Right lobe of liver (tissue), 6 donors: ENCODE data around the gene FGF7. TPM values are rescaled to one million over a fixed set of nuclear protein-coding genes. Genes with fewer than 3 reads are reported as not detected.

Experiments
- ATAC-seq, 4 donors: fragments of 200-7000 bp; cut with Tn5 transposase; one replicate each; pipeline ENCODE4 v1.9.1; 2020; ENCODE audit warnings: mild to moderate bottlenecking in 4 of 4, moderate library complexity in 4 of 4
- DNase-seq, 3 donors: peaks; one replicate each; pipeline ENCODE4 v3.0.0-alpha.2; 2020
- H3K27ac ChIP-seq, 3 donors: fragments of 200-600 bp; one replicate each; pipeline ENCODE4 v1.8.0; 2022
- H3K27me3 ChIP-seq, 2 donors: fragments of 200-600 bp; one replicate each; pipeline ENCODE4 v1.8.0; 2022
- H3K36me3 ChIP-seq, 4 donors: fragments of 200-600 bp; sonication (generic) in 1 of 4; one replicate each; pipeline versions ENCODE4 v1.5.1 to v1.8.0; 2017 to 2022; ENCODE audit warnings: control low read depth in 1 of 4
- H3K4me1 ChIP-seq, 4 donors: fragments of 200-600 bp; sonication (generic) in 1 of 4; one replicate each; pipeline versions ENCODE4 v1.5.1 to v1.8.0; 2017 to 2022; ENCODE audit warnings: control low read depth in 1 of 4
- H3K4me3 ChIP-seq, 3 donors: fragments of 200-600 bp; one replicate each; pipeline ENCODE4 v1.8.0; 2022
- H3K9me3 ChIP-seq, 4 donors: fragments of 200-600 bp; sonication (generic) in 1 of 4; one replicate each; pipeline versions ENCODE4 v1.5.1 to v1.8.0; 2017 to 2022; ENCODE audit warnings: control low read depth in 1 of 4
- POLR2A ChIP-seq: fragments of 450-650 bp; IDR thresholded peaks from one replicate; pipeline ENCODE4 v1.6.1; 2017; ENCODE audit warnings: antibody characterized with exemption, mild to moderate bottlenecking
- WGBS: methylation state at CpG from one replicate; pipeline ENCODE4 v1.1.6; 2018; ENCODE audit warnings: low coverage, low lambda C conversion rate; ENCODE audit not compliant: insufficient coverage; ENCODE audit errors: missing lambda C conversion rate; 5-methylcytosine and 5-hydroxymethylcytosine counted together
- intact Hi-C, 2 donors: fragments of 100-400 bp; cut with DNase I; formaldehyde crosslinking; loops; one replicate each; pipeline versions ENCODE4 v1.11.2 to v1.14.1; 2022
- total RNA-seq, 6 experiments: library from RNA; depleted of rRNA in 2 of 6; stranded (reverse); fragments of >200 nt in 2 of 6; fragmentation: NEBNext Ultra II Directional in 3 of 6; extraction: Animal tissue kit (Norgen Biotek cat#: 25700) in 3 of 6; gene quantifications; one replicate each; pipeline versions ENCODE4 v1.1.0 to v1.2.4, GENCODE V29; 2016 to 2023
- TF ChIP-seq, protein P1 (sequence below), 4 donors: fragments of 200-600 bp in 3 of 4; fragments of 450-650 bp in 1 of 4; IDR thresholded peaks; one replicate each; pipeline versions ENCODE4 v1.5.1 to v1.8.0; 2016 to 2022; ENCODE audit warnings: antibody characterized with exemption in 4 of 4, mild to moderate bottlenecking in 2 of 4
- donor health status: DM: no; HTN: yes; CAD: no.
- donor health status: DM: no; HTN: no; CAD: no.
- donor health status: DM: no; HTN: no; CAD: no.
- donor health status: DM: no; HTN: yes; CAD: no.
- donor health status: DM: no; HTN: yes; CAD: no.

Gene FGF7
- total RNA-seq, 6 experiments from 2014 or later: 0.09 to 1.0 (median 0.36) TPM

DNA sequence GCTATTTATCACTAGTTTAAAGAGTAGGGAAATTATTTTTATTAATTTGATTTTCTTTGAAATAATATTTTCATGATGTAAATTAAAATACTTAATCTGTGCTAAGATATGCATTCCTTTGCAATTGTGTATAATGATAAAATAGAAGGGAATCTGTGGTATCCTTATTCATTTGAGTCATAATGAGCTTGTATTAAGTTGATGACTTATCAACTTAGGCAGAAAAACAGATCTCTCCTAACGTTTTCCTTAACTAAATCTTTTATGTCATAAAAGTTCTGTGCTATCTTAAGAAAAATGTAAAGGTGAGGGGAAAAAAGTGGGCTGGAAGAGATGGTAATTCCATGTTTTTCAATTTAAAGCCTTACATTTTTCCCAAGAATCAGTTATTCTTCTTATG is 1.9 kb downstream of the FGF7 start:
- Histone ChIP-seq H3K9me3 (no peaks in the 10 kb centered on the region), H3K27ac (no peak overlapping the region), H3K36me3 (no peaks in the 10 kb centered on the region), H3K27me3 (no peaks in the 10 kb centered on the region), H3K4me1 (peaks cover 0 to 9% (median 2%) of the 10 kb centered on the region in 4 donors), H3K4me3 (no peak overlapping the region)
- 33% methylated on average over 1 of the region's 1 CpG for WGBS
- ATAC-seq (no peak), DNase-seq (no peak)
- TF ChIP-seq POLR2A: no peak
- intact Hi-C loops: no loop called here

DNA sequence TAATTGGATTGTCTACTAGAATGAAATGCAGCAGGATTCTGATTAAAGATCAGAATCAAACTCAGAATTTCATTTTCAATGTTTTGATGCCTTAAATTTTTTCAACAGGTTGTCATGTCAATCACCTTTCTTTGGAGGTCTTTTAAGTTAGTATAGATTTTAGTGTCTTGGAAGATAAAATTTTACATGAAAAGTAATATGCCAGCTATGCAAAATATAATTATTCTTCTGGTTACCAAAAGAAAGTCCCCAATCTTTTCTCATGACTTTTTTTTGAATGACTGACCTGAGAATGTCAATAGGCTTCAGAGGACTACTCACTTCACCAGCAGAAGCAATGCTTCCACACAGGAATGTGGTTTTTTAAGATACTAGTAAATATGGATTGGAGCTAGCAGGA is 4.3 kb downstream of the FGF7 start:
- TF ChIP-seq, protein P1, sequence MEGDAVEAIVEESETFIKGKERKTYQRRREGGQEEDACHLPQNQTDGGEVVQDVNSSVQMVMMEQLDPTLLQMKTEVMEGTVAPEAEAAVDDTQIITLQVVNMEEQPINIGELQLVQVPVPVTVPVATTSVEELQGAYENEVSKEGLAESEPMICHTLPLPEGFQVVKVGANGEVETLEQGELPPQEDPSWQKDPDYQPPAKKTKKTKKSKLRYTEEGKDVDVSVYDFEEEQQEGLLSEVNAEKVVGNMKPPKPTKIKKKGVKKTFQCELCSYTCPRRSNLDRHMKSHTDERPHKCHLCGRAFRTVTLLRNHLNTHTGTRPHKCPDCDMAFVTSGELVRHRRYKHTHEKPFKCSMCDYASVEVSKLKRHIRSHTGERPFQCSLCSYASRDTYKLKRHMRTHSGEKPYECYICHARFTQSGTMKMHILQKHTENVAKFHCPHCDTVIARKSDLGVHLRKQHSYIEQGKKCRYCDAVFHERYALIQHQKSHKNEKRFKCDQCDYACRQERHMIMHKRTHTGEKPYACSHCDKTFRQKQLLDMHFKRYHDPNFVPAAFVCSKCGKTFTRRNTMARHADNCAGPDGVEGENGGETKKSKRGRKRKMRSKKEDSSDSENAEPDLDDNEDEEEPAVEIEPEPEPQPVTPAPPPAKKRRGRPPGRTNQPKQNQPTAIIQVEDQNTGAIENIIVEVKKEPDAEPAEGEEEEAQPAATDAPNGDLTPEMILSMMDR (IDR thresholded peaks at IDR 0.05): no peak
- TF ChIP-seq POLR2A: no peak
- intact Hi-C loops: no loop called here
- Histone ChIP-seq H3K9me3 (no peaks in the 10 kb centered on the region), H3K4me3 (no peak overlapping the region), H3K27me3 (no peaks in the 10 kb centered on the region), H3K27ac (no peak overlapping the region), H3K4me1 (peaks cover 0 to 9% (median 2%) of the 10 kb centered on the region in 4 donors), H3K36me3 (no peaks in the 10 kb centered on the region)
- DNase-seq: no peak
- no peak for ATAC-seq

DNA sequence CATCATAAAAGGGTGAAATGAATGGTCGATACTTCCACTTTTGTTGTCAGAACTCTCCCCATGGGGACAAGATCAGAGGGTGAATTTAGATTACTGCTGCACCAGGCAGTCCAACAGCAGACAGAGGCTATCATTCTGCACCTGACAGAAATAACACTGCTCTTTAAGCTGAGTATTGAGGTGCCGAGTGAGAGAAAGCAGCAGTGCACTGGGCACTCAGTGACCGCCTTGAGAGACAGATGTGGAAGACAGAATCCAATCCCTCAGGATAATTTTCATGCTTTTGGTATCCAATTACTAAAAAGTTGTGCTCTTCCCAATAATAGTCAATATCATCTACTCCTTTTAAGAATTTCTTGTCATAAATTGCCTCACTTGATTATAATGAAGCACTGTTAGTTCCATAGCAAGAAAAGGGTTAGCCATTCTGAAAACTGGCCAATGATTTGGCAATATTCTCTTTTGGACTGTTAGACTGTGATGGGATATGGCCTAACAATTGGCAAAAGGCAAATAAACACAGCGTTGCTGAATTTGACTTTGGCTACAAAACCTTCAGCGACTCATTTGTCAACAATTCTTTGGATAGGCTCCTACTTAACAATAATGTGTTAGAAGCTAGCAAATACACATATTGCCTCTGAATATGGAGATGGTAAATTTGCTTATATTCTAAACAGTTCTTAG is 5.5 kb downstream of the FGF7 start:
- no peaks in the 10 kb centered on the region for H3K27me3 ChIP-seq
- DNase-seq (peak in 1 of 3 donors; percentile 41), ATAC-seq (peak; percentile 95 to 99 (median 98))
- peaks cover 0 to 9% (median 2%) of the 10 kb centered on the region in 4 donors for H3K4me1 ChIP-seq
- no peak overlapping the region for H3K4me3 ChIP-seq
- H3K9me3 ChIP-seq: no peaks in the 10 kb centered on the region
- H3K27ac ChIP-seq: no peak overlapping the region
- TF ChIP-seq POLR2A: no peak
- TF ChIP-seq, protein P1 (IDR thresholded peaks at IDR 0.05): no peak
- intact Hi-C loops: no loop called here
- no peaks in the 10 kb centered on the region for H3K36me3 ChIP-seq
- WGBS: 51% methylated on average over 5 of the region's 5 CpGs

DNA sequence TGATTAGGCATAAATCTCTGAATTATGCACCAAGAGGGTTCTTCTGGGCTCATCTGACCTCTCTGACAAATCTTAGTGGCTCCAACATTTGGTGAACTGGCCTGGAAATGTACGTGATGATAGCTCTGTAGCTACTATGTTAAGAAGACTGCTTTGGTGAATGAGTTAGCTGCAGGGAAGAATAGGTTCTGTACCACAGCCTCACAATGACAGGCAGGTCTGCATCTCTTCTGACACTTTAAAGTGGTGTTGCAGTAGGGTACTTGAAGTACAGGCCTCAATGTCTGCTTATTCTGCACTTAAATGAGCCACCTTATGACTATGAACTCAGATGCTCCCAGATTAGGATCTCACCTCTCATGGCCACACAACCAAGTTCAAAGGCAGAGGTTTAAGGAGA is 7.0 kb downstream of the FGF7 start:
- WGBS: 60% methylated on average over 1 of the region's 1 CpG
- no peak overlapping the region for H3K4me3 ChIP-seq
- ATAC-seq: no peak
- H3K4me1 ChIP-seq: peaks cover 0 to 9% (median 2%) of the 10 kb centered on the region in 4 donors
- H3K27me3 ChIP-seq: no peaks in the 10 kb centered on the region
- no peak for TF ChIP-seq POLR2A
- TF ChIP-seq, protein P1 (IDR thresholded peaks at IDR 0.05): no peak
- no peaks in the 10 kb centered on the region for H3K36me3 ChIP-seq
- no peaks in the 10 kb centered on the region for H3K9me3 ChIP-seq
- intact Hi-C loops: no loop called here
- H3K27ac ChIP-seq: no peak overlapping the region
- no peak for DNase-seq

DNA sequence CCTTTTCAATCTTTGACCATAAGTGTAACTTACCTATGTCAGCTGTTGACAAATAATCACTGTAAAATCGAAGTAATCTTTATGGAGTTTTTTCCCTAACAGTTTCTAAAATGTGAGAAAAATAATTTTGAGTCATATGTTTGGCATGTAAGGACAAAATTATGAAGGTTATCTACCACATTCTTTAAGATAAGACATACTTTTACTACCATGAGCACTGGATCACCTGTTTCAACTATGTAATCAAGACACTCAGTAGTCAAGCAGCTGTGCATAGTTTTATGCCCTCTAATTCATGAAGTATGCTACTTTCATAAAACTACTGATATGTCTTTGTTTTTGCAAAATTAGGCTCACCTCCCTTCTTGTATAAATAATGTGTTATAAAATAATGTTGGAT is 12.1 kb downstream of the FGF7 start:
- ATAC-seq: no peak
- H3K27ac ChIP-seq: no peak overlapping the region

More for the DNA sequence above, 12.1 kb downstream of the FGF7 start:
- H3K4me1 ChIP-seq: no peaks in the 10 kb centered on the region
- no peaks in the 10 kb centered on the region for H3K36me3 ChIP-seq
- H3K27me3 ChIP-seq: no peaks in the 10 kb centered on the region
- WGBS: 44% methylated on average over 1 of the region's 1 CpG
- H3K4me3 ChIP-seq: no peak overlapping the region
- TF ChIP-seq, protein P1 (IDR thresholded peaks at IDR 0.05): no peak
- TF ChIP-seq POLR2A: no peak
- DNase-seq: no peak
- H3K9me3 ChIP-seq: no peaks in the 10 kb centered on the region
- intact Hi-C loops: no loop called here
